Activated naive CD8-positive, alpha-beta T cell treated with anti-CD3 and anti-CD28 coated beads, Interleukin-2, amount 50 U/mL, for 24 hours (primary cell): ENCODE data around the gene HOXA9.

Experiments
- ATAC-seq: fragments of 150-1000 bp; cut with Tn5 transposase; one replicate; pipeline ENCODE4 v1.10.0; 2021
- DNase-seq: peaks from one replicate; pipeline ENCODE4 v3.0.0; 2021
- H3K27ac Mint-ChIP-seq: one replicate; pipeline ENCODE4 v1.8.0; 2021; ENCODE audit warnings: mild to moderate bottlenecking, mixed read lengths
- H3K27me3 Mint-ChIP-seq: one replicate; pipeline ENCODE4 v1.8.0; 2021; ENCODE audit warnings: mixed read lengths
- H3K36me3 Mint-ChIP-seq: one replicate; pipeline ENCODE4 v1.8.0; 2021; ENCODE audit warnings: low read depth, mixed read lengths
- H3K4me1 Mint-ChIP-seq: one replicate; pipeline ENCODE4 v1.8.0; 2021; ENCODE audit warnings: mixed read lengths
- H3K4me3 Mint-ChIP-seq: one replicate; pipeline ENCODE4 v1.8.0; 2021; ENCODE audit warnings: mild to moderate bottlenecking, moderate library complexity, mixed read lengths
- H3K9me3 Mint-ChIP-seq: one replicate; pipeline ENCODE4 v1.8.0; 2021; ENCODE audit warnings: mixed read lengths

Gene HOXA9

DNA sequence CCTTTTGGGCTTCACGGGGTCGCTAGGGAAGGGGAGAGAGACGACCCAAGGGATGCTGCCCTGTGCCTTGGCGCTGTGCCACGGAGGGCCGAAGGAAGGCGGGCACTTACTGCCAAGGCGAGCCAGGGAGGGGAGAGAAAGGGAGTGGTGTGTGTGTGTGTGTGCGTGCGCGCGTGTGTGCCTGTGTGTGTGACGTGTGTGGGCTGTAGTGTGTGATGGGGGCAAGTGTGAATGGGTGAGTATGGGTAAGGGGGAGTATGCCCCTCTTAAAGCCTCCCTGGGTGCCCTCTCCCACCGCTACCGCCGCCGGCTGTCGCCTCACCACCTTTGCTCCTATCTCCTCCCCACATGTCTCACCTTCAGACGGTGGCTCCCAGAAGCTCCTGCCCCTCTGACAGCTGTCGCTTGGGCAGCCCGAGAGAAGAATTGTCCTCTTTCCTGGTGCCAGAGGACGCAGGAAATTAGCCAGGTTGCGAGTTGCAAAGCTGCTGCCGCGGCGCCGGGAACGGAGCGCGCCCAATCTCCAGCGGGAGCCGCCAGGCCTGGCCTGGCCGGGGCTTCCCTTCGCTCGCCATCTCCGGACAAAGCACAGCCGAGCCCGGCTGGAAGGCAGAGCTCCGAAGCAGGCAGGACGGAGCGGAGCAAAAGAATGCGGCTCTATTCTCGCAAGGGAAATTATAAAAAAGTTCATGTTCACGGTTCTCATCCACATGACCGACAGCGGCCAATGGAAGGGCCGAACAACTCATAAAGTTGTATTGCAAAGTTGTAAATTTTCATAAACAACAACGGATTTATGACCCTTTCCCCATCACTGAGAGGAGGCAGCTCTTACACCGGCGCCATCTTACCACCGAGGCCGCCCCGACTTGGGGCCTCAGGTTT lies 13.2 kb downstream of the HOXA9 start, which contains the start of gene HOXA3:
HOXA3 (minus strand) TSS at position 653 of the 885 bp plus-strand sequence. CDS start 41,943 bp downstream, outside the sequence.
- Mint-ChIP-seq H3K27ac (no peak within 1 kb of the TSS), H3K9me3 (no peaks in the 10 kb centered on the region), H3K4me3 (peak within 1 kb of the TSS; percentile 57), H3K27me3 (peaks cover 87% of the 10 kb centered on the region), H3K36me3 (peaks cover 1% of the 10 kb centered on the region), H3K4me1 (peaks cover 45% of the 10 kb centered on the region)
- no peak for ATAC-seq
- no peak for DNase-seq

DNA sequence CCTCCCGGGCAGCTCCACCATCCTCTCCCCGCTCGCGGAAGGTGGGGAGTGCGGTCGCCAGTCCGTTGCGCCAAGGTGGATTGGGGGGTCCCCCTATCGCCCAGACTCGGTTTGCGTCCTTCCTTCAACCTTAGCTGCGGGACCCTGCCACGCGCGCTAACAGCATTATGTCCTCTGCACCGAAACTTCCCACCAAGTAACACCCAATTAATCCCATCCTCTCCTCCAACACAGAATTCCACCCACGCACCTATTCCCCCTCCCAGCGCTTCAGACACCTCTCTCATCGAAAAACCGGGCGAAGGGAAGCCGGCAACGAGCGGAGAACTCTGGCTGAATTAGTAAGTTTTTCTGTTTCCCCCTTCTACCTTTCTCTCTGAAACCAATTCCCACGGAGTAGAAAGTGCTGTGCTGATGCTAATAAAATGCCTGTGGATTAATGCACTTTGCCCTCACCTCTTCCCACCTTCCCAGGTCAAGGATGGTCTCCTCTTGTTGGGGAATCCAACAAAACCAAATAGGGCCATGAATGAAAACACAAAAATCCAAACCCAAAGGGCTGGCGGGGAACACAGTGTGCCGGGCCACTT lies 13.9 kb downstream of the HOXA9 start:
- Mint-ChIP-seq H3K9me3 (no peaks in the 10 kb centered on the region), H3K36me3 (peaks cover 1% of the 10 kb centered on the region), H3K4me3 (peak overlapping the region; percentile 57), H3K27ac (no peak overlapping the region), H3K27me3 (peaks cover 89% of the 10 kb centered on the region), H3K4me1 (peaks cover 41% of the 10 kb centered on the region)
- DNase-seq (no peak), ATAC-seq (no peak)

DNA sequence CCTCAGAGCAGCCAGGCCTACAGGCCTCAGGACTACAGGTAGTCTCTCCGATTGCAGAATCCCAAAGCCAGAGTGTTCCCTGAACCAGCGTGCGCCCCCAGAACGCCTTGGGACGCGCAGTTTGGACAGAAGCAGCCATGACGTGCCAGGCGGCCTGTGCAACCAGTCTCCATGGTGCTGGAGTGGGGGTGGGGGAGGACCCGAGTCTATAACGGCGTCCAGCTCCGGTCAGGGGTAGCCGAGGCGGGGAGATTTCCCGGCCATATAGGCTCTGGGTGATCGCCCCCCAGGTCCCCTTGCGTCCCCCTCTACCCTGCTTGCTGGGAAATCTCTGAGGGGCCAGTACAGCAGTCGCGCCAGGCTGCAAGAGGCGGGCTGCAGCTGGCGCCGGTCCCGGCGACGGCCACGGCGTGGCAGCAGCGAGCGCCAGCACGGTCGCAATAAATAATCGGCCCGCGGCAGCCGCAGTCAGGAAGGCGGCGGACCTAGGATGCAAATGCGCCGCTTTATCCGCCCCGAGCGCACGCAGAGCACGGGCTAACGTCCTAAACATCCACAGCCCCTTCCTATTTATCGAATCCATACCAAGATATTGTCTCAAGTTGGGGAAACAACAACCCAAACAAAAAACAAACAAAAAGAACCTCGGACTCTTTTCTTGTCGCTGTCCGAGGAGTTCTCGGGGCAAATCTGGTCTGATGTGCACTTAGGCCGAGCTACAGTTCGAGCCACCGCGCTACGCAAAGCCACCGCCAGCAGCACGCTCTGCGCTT lies 14.6 kb downstream of the HOXA9 start:
- H3K4me3 Mint-ChIP-seq = peak overlapping the region; percentile 57
- H3K36me3 Mint-ChIP-seq = peaks cover 1% of the 10 kb centered on the region
- peaks cover 39% of the 10 kb centered on the region for H3K4me1 Mint-ChIP-seq
- ATAC-seq (peak; percentile 73), DNase-seq (peak; percentile 71)
- H3K9me3 Mint-ChIP-seq = no peaks in the 10 kb centered on the region
- no peak overlapping the region for H3K27ac Mint-ChIP-seq
- peaks cover 90% of the 10 kb centered on the region for H3K27me3 Mint-ChIP-seq

DNA sequence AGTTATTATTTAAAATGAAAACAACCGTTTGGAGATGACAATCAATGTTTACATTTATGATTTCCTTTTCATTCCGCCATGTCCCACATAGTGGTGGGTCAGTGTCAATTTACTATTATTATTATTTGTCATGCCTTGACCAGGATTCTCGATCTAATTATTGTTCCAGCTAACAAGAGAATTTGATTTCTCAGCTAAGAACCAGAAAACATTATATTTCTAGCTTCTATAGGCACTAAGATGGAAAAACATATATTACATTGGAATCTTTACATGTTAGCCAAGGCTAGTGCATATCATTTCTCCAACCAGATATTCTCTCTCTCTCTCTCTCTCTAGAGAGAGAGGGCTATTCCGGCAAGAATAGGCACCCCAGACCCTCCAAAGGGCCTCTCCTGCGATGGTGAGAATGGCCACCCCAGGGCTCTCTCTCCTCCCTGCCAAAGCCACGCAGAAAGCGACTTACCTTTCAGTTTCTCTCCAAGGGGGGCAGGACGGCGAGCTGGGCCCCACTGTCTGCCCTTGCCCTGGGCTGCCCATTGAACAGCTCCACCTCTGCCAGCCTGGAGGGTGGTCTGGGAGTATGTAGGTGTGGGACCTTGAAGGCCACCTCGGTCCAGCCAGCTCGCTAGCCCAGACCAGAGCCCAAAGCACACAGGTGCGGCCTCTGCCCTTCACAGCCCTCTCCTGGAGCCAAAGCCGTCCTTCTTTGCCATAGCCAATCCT lies 15.3 kb downstream of the HOXA9 start:
- Mint-ChIP-seq H3K4me1 (peaks cover 31% of the 10 kb centered on the region), H3K9me3 (no peaks in the 10 kb centered on the region), H3K27me3 (peaks cover 86% of the 10 kb centered on the region), H3K36me3 (peaks cover 1% of the 10 kb centered on the region), H3K4me3 (peak overlapping the region; percentile 57), H3K27ac (no peak overlapping the region)
- DNase-seq (no peak), ATAC-seq (no peak)

DNA sequence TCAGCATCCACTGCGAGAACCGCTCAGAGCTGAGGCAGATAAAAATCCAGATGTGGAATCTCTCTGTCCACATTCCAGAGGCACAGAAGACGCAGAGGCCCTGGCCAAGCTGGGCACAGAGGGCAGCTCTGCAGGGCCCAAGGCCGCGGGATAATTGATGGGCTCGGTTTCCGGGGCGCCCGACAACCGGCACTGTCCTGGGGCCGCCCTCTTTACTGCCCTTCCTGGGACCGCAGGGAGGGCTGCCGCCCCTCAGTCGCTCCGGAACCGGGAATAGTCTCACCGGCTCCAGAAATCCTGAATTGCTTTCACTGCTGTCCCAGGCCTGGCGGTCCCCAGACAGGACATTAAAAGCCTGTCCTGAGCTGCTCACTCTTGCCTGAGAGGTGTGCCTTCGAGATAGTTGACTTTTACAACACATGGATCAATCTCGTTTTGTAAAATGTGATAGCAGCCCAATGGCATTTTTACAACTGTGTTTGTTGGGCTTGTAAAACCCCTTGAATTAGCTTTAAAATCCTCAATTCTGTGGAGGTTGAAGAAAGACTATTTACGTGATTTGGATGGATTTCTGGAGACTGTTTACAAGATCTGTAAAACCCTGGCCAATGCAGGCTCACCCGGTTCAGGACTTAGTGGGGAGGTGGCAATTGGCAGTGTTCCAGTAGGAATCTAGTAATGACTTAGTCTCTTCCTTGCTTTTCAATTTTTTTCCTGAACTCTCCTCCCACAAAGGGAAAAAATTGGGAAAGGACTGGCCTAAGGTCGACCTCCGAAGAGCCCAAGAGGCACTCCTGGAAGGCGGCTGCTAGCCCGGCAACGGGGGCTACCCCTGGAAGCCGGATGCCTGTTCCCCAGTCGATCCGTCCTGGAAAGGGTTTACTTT lies 16.3 kb downstream of the HOXA9 start:
- Mint-ChIP-seq H3K36me3 (no peaks in the 10 kb centered on the region), H3K4me3 (no peak overlapping the region), H3K4me1 (peaks cover 25% of the 10 kb centered on the region), H3K9me3 (no peaks in the 10 kb centered on the region), H3K27me3 (peaks cover 82% of the 10 kb centered on the region), H3K27ac (no peak overlapping the region)
- ATAC-seq = no peak
- DNase-seq = no peak

DNA sequence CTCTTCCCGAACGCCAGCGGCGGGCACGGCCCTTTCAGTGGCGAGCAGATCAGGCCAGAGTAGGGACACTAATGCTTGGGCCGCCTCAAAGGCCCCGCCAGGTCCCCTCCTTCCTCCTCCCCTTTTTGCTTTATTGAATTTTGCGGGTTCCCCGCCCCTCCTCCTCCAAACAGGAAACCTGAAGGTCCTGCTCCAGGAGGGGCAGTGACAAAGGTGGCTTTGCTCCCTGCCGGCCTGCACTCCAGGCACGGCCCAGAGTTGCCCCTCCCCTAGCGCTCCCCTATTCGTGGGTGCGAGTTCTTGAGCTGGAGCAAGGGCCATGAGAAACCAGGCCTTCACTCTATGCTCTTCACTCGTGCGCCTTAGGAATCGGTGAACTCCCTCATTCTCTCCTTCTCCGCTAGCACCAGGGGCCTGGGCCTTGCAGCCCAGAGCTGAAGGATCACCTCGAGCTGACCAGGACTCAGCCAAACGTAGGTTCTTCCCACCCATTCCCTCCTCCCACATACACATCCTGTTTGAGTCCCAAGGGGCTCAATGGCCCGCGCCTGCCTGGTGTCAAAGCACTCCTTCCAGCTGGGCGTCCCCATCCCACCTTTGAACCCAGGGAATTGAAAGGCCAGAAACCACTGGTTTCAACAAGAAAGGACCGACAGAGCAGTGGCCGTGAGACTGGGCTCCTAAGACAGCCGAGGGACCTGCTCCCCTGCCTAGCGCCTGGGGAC lies 17.1 kb downstream of the HOXA9 start:
- H3K4me1 Mint-ChIP-seq = peaks cover 25% of the 10 kb centered on the region
- peak overlapping the region; percentile 26 for H3K4me3 Mint-ChIP-seq
- DNase-seq = no peak
- no peaks in the 10 kb centered on the region for H3K36me3 Mint-ChIP-seq
- H3K27me3 Mint-ChIP-seq = peaks cover 75% of the 10 kb centered on the region
- ATAC-seq = no peak
- H3K27ac Mint-ChIP-seq = no peak overlapping the region
- H3K9me3 Mint-ChIP-seq = no peaks in the 10 kb centered on the region

DNA sequence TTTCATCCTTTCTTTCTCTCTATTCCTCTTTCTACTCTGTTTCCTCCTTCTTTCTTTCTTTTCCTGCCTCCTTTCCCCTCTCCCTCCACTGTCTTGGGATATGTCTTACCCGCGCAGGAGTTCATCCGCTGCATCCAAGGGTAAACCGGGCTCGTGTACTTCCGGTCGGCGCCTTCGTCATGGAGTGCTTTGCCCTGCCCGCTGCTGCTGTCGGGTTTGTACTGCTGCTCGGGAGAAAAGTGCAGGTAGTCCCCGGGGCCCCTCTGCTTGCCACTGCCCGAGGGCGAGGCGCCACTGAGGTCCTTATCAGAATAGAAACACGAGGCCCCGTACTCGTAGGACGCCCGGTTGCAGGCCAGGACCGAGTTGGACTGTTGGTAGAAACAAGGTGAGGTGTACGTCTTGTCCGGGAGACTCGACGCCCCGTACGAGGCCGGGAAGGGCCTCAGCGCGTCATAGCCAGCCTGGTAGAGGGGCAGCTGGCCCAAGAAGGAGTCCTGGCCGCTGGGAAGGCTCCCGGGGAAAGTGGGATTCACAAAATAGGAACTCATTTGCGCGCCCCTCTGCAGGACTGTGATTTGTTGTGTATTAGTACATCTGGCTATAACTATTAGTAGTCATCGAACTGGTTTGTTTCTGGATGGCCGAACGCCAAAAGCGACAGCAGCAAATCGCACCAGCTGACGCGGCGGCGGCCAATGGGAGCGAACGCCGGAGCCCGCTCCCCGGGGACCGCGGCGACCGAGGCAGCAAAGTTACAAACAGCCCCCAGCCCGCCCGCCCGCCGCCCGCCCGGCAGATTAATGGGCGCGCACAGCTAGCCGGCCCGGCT lies 17.9 kb downstream of the HOXA9 start, which contains the start of gene HOXA6:
HOXA6 (minus strand) TSS at position 576 of the 832 bp plus-strand sequence; CDS start at position 551, 25 bp downstream.
- H3K9me3 Mint-ChIP-seq = no peaks in the 10 kb centered on the region
- DNase-seq = no peak
- H3K27ac Mint-ChIP-seq = no peak within 1 kb of the TSS
- no peaks in the 10 kb centered on the region for H3K36me3 Mint-ChIP-seq
- no peak for ATAC-seq
- H3K4me3 Mint-ChIP-seq = peak within 1 kb of the TSS; percentile 26
- H3K4me1 Mint-ChIP-seq = peaks cover 27% of the 10 kb centered on the region
- H3K27me3 Mint-ChIP-seq = peaks cover 74% of the 10 kb centered on the region

DNA sequence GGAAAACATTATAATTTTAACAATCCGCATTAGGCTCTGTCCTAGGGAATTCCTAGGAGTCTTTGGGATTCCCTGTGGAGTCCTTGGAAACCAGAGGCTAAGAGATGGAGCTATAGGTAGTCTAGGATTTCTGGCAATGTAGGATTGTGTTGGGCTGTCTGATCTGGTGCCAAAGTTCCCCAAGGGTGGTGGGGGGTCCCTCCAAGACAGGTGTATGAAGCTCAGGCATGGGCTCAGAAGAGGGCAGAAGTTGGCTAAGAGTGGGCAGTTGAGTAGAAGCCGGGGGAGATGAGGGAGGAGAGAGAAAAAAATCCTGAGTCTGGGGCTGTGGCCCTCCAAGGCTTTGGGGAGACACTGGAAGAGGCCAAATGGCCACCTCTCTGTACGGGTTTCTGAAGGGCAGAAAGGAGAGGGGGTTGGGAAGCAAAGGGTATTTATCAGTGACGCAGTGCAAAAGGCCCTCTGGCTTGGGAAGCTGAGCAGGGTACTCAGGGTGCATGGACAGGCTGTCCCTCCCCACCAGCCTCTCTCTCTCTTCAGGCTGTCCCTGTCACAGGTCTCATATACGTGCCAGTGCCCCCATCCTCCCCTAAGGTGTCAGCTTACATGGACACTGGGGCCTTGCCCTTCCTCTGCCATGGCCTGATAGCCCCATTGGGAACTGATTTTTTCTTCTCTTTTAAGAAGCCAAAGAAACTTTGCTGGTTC lies 18.7 kb downstream of the HOXA9 start:
- H3K4me1 Mint-ChIP-seq = peaks cover 21% of the 10 kb centered on the region
- no peaks in the 10 kb centered on the region for H3K36me3 Mint-ChIP-seq
- H3K4me3 Mint-ChIP-seq = no peak overlapping the region
- H3K27me3 Mint-ChIP-seq = peaks cover 67% of the 10 kb centered on the region
- no peaks in the 10 kb centered on the region for H3K9me3 Mint-ChIP-seq
- ATAC-seq (no peak), DNase-seq (no peak)
- no peak overlapping the region for H3K27ac Mint-ChIP-seq

DNA sequence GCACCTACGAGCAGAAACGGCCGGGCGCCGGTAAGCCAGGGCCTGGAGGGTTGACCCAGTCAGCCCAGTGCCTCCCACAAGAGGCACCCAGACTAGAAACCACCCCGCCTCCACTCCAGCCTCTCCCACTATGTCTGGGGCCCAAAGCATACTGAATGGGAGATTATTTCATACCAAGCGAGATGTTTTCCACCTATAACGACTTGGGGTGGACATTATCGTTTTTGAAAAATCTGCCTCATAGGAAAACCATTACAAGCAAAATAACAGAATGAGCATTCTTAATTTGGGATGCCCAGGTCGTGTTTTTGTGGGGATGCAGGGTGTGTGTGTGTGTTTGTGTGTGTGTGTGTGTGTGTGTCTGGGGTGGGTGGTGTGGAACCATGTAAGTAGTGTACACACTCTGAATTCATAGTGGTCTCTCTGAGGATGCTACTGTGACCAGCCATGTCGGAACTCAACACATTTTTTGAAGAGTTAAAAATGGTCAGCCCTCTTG lies 19.4 kb downstream of the HOXA9 start:
- Mint-ChIP-seq H3K27ac (no peak overlapping the region), H3K9me3 (no peaks in the 10 kb centered on the region), H3K27me3 (peaks cover 63% of the 10 kb centered on the region), H3K4me1 (peaks cover 14% of the 10 kb centered on the region), H3K36me3 (no peaks in the 10 kb centered on the region), H3K4me3 (no peak overlapping the region)
- no peak for DNase-seq
- no peak for ATAC-seq

DNA sequence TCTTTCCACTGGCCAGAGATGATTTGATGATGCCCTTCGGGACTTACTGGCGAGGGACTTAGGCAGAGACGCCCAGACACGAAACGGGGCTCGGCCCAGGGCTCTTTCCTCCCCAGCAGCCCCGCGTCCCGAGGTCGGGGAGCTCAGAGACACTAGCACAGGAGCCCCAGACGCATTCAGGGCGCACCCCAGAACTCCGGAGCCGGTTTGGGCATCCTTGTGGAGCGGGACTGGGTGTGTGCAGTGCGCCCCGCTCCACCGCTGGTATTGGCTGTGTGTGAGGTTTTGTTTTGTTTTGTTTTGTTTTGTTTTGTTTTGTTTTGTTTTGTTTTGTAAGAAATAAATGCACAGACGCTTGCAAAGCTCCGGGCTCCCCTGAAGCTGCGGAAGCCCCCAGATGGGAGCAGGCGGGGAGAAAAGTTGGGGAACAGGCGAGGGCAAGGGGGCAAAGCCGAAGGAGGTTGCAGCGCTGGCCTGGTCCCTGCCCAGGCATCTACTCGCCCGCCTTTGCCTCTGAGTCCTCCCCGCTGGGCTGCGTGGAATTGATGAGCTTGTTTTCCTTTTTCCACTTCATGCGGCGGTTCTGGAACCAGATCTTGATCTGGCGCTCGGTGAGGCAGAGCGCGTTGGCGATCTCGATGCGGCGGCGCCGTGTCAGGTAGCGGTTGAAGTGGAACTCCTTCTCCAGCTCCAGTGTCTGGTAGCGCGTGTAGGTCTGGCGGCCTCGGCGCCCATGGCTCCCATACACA lies 20.0 kb downstream of the HOXA9 start:
- no peaks in the 10 kb centered on the region for H3K36me3 Mint-ChIP-seq
- H3K9me3 Mint-ChIP-seq = no peaks in the 10 kb centered on the region
- DNase-seq (no peak), ATAC-seq (no peak)
- no peak overlapping the region for H3K4me3 Mint-ChIP-seq
- H3K27ac Mint-ChIP-seq = no peak overlapping the region
- H3K27me3 Mint-ChIP-seq = peaks cover 59% of the 10 kb centered on the region
- H3K4me1 Mint-ChIP-seq = peaks cover 10% of the 10 kb centered on the region

DNA sequence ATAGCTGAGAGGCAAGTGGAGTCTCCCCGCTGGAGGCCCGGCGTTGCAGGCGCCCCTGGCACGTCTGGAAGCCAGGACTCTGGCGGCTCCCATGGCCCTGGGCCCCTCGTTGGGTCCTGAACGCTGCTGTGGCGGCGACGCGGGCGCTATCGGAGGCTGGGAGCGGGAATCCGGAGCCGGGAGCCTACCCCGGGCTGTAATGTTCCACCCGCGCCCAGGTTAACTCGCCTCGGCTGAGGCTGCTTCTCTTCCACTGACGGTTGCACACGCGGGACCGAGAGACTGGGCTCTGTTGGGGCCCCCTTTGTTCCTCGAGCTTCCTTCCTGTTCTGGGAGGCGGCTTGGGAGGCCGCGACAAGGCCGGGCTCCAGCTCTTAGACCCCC lies 20.6 kb downstream of the HOXA9 start:
- Mint-ChIP-seq H3K27me3 (peaks cover 54% of the 10 kb centered on the region), H3K4me3 (no peak overlapping the region), H3K9me3 (no peaks in the 10 kb centered on the region), H3K27ac (no peak overlapping the region), H3K4me1 (peaks cover 8% of the 10 kb centered on the region), H3K36me3 (no peaks in the 10 kb centered on the region)
- ATAC-seq = no peak
- DNase-seq = no peak
